ENCODE data around the gene KIF1B. TPM values are rescaled to one million over a fixed set of nuclear protein-coding genes. Genes with fewer than 3 reads are reported as not detected.

KIF1B gene
- total RNA-seq, 6 experiments from 2014 or later, result 21.7 to 29.4 (median 23.2) TPM

DNA sequence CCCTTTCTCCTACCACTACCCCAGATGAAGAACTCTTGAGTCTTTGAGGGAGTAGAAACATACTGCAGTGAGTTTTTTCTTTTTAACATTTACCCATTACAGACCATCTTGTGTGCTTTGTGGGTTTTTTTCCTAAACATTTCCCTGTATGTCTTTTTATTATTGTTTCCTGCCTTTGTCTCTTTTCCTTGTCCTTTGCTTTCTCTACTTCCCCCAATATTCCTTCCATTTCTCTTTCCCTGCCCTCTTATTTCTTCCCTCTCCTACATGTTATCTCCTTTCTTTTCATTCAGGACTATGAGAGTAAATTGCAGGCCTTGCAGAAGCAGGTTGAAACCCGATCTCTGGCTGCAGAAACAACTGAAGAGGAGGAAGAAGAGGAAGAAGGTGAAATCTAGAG, 109.4 kb downstream of the KIF1B start:
- Histone ChIP-seq H3K4me3 (no peak overlapping the region), H3K36me3 (peaks cover 0 to 26% (median 0%) of the 10 kb centered on the region in 4 donors), H3K9me3 (no peaks in the 10 kb centered on the region), H3K4me1 (no peaks in the 10 kb centered on the region), H3K27ac (no peak overlapping the region), H3K27me3 (no peaks in the 10 kb centered on the region)
- intact Hi-C loops (cut with DNase I), result no loop called here
- TF ChIP-seq, protein P1, sequence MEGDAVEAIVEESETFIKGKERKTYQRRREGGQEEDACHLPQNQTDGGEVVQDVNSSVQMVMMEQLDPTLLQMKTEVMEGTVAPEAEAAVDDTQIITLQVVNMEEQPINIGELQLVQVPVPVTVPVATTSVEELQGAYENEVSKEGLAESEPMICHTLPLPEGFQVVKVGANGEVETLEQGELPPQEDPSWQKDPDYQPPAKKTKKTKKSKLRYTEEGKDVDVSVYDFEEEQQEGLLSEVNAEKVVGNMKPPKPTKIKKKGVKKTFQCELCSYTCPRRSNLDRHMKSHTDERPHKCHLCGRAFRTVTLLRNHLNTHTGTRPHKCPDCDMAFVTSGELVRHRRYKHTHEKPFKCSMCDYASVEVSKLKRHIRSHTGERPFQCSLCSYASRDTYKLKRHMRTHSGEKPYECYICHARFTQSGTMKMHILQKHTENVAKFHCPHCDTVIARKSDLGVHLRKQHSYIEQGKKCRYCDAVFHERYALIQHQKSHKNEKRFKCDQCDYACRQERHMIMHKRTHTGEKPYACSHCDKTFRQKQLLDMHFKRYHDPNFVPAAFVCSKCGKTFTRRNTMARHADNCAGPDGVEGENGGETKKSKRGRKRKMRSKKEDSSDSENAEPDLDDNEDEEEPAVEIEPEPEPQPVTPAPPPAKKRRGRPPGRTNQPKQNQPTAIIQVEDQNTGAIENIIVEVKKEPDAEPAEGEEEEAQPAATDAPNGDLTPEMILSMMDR (IDR thresholded peaks at IDR 0.05), result no peak
- TF ChIP-seq POLR2A (IDR thresholded peaks at IDR 0.05), result no peak
- no peak for DNase-seq
- WGBS (ENCODE audit: insufficient coverage, low coverage, low lambda C conversion rate, missing lambda C conversion rate), result 71% methylated on average over 1 of the region's 1 CpG
- ATAC-seq, result no peak

DNA sequence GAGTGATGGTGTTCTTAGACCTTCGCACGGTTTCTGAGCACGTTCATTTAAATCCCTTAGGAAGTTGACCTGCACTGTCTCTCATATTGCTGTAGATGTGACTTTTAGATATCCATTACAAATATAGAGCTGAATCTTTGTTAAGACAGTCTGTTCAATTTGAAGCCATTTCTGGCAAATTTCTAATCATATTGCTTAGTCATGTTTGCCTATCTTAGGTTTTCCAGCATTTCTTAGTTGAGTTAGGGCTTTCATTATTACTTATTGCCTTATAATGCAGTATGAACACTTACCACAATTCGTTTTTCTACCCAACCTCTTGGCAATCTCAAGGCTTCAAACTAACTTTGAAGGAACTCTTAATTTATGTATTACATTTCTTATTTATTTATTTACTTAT, 110.0 kb downstream of the KIF1B start:
- no peak for DNase-seq
- TF ChIP-seq, protein P1 (IDR thresholded peaks at IDR 0.05), result no peak
- TF ChIP-seq POLR2A (IDR thresholded peaks at IDR 0.05), result no peak
- Histone ChIP-seq H3K4me1 (no peaks in the 10 kb centered on the region), H3K27me3 (no peaks in the 10 kb centered on the region), H3K9me3 (no peaks in the 10 kb centered on the region), H3K4me3 (no peak overlapping the region), H3K36me3 (peaks cover 0 to 32% (median 3%) of the 10 kb centered on the region in 4 donors), H3K27ac (no peak overlapping the region)
- no peak for ATAC-seq
- intact Hi-C loops (cut with DNase I), result no loop called here
- WGBS (ENCODE audit: insufficient coverage, low coverage, low lambda C conversion rate, missing lambda C conversion rate), result 86% methylated on average over 4 of the region's 4 CpGs

DNA sequence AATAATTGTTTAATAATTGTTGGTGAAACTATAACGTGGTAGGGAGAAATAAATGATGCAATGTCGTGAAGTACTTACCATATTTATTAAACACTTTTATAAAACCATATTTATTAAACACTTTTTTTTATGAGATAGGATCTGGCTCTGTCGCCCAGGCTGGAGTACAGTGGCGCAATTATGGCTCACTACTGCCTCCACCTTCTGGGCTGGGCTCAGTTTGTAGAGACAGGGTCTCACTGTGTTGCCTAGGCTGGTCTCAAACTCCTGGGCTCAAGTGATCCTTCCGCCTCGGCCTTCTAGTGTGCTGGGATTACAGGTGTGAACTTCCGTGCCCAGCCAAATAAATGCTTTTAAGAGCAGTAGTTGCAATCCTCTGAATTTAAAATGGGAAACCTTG, 112.5 kb downstream of the KIF1B start:
- Histone ChIP-seq H3K4me1 (no peaks in the 10 kb centered on the region), H3K27ac (no peak overlapping the region), H3K4me3 (no peak overlapping the region), H3K36me3 (peaks cover 0 to 48% (median 7%) of the 10 kb centered on the region in 4 donors), H3K27me3 (no peaks in the 10 kb centered on the region), H3K9me3 (no peaks in the 10 kb centered on the region)
- no peak for DNase-seq
- WGBS (ENCODE audit: insufficient coverage, low coverage, low lambda C conversion rate, missing lambda C conversion rate), result 95% methylated on average over 5 of the region's 7 CpGs
- no peak for ATAC-seq
- intact Hi-C loops (cut with DNase I), result no loop called here
- TF ChIP-seq POLR2A (IDR thresholded peaks at IDR 0.05), result no peak
- TF ChIP-seq, protein P1 (IDR thresholded peaks at IDR 0.05), result no peak

DNA sequence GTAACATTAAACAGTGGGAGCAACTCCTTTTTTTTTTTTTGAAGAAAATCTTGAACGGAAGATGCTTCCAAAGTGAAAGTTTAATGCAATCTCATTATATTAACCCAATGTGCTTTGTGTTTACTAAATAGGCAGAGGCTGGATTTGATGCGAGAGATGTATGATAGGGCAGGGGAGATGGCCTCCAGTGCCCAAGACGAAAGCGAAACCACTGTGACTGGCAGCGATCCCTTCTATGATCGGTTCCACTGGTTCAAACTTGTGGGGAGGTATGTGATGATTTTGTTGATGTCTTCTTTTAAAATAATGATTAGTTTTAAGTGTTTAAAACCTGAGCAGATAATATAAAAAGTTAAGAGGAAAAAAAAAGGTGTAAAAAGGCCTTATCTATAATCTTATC, 114.3 kb downstream of the KIF1B start:
- DNase-seq (no peak), ATAC-seq (no peak)
- Histone ChIP-seq H3K4me1 (no peaks in the 10 kb centered on the region), H3K27me3 (no peaks in the 10 kb centered on the region), H3K4me3 (no peak overlapping the region), H3K36me3 (peaks cover 0 to 48% (median 7%) of the 10 kb centered on the region in 4 donors), H3K9me3 (no peaks in the 10 kb centered on the region), H3K27ac (no peak overlapping the region)
- intact Hi-C loops (cut with DNase I), result no loop called here
- TF ChIP-seq POLR2A (IDR thresholded peaks at IDR 0.05), result no peak
- TF ChIP-seq, protein P1 (IDR thresholded peaks at IDR 0.05), result no peak
- WGBS (ENCODE audit: insufficient coverage, low coverage, low lambda C conversion rate, missing lambda C conversion rate), result 80% methylated on average over 6 of the region's 6 CpGs

DNA sequence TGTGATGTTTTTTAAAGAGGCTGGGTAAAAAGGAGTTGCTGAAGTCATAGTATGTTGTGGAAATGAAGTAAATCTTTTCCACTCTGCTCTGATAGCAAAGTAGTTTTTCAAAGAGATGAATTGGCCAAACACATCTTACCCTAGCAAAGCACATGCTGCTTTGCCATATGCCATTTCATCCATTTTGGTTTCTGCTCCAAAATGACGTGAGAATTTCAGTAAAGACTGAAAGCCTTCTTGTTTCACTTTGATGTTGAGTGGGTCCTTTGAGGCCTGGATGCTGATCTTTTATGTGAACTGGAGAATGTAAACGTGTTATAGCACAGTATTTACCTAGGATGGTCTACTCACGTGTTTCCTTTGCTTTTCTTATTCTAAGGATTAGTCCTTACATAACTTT, 115.2 kb downstream of the KIF1B start:
- 83% methylated on average over 2 of the region's 3 CpGs for WGBS (ENCODE audit: insufficient coverage, low coverage, low lambda C conversion rate, missing lambda C conversion rate)
- Histone ChIP-seq H3K4me1 (no peaks in the 10 kb centered on the region), H3K27ac (no peak overlapping the region), H3K27me3 (no peaks in the 10 kb centered on the region), H3K36me3 (peaks cover 0 to 48% (median 7%) of the 10 kb centered on the region in 4 donors), H3K9me3 (no peaks in the 10 kb centered on the region), H3K4me3 (no peak overlapping the region)
- intact Hi-C loops (cut with DNase I), result no loop called here
- TF ChIP-seq POLR2A (IDR thresholded peaks at IDR 0.05), result no peak
- TF ChIP-seq, protein P1 (IDR thresholded peaks at IDR 0.05), result no peak
- ATAC-seq (no peak), DNase-seq (no peak)

Data from right lobe of liver (tissue), 6 donors.